Measurements from ENCODE around the gene ADAM12. TPM values are rescaled to one million over a fixed set of nuclear protein-coding genes. Genes with fewer than 3 reads are reported as not detected.

The ADAM12 gene
- total RNA-seq, 1 experiment from 2014 or later, result 0.24 TPM

- Mint-ChIP-seq H3K27ac (no peak overlapping the region), H3K9me3 (peaks cover 2 to 3% of the 10 kb centered on the region in 2 experiments; a peak in 2 of 5 replicates), H3K36me3 (ENCODE audit: insufficient read depth in 1 of 3, low read depth in 3 of 3) (peaks cover 0 to 4% (median 0%) of the 10 kb centered on the region in 3 experiments; a peak in 2 of 7 replicates), H3K27me3 (ENCODE audit: low read depth) (peaks cover 8% of the 10 kb centered on the region; the same call in 1 of the 2 replicates), H3K4me3 (no peak overlapping the region), H3K4me1 (no peaks in the 10 kb centered on the region)
- Histone ChIP-seq H3K9ac (ENCODE audit: extremely low read depth, insufficient read length, low read length) (no peak overlapping the region), H3K23me2 (ENCODE audit: insufficient read length, low read depth, low read length, poor library complexity, severe bottlenecking) (no peaks in the 10 kb centered on the region), H3K4ac (ENCODE audit: low read depth, low read length) (no peak overlapping the region), H2BK20ac (ENCODE audit: low read depth, low read length, poor library complexity, severe bottlenecking) (no peak overlapping the region), H4K8ac (replicated peaks; ENCODE audit: insufficient read length, low read depth, low read length) (no peak overlapping the region), H2BK5ac (ENCODE audit: insufficient read length, low read length) (no peak overlapping the region), H3K27ac (ENCODE audit: insufficient read length, low read depth, low read length) (no peak overlapping the region), H3K14ac (ENCODE audit: insufficient read depth, low read length) (no peak overlapping the region), H2BK12ac (ENCODE audit: insufficient read length, low read depth, low read length) (no peak overlapping the region), H3K4me2 (ENCODE audit: insufficient read depth, insufficient read length, low read length) (no peak overlapping the region), H3K9me3 (ENCODE audit: control insufficient read depth, low read depth, low read length) (no peaks in the 10 kb centered on the region), H2BK120ac (ENCODE audit: low read depth, low read length, poor library complexity, severe bottlenecking) (no peak overlapping the region), H3K79me1 (ENCODE audit: insufficient read depth, low read depth, low read length, poor library complexity, severe bottlenecking) (no peaks in the 10 kb centered on the region), H3K56ac (ENCODE audit: insufficient read length, low read depth, low read length) (no peak overlapping the region), H2AFZ (ENCODE audit: low read length) (no peak overlapping the region), H4K5ac (ENCODE audit: insufficient read length, low read depth, low read length) (no peak overlapping the region), H2BK15ac (ENCODE audit: low read depth, low read length) (no peak overlapping the region), H4K20me1 (ENCODE audit: control insufficient read depth, insufficient read depth, insufficient read length) (no peaks in the 10 kb centered on the region), H3K23ac (ENCODE audit: insufficient read length, low read depth, low read length) (no peak overlapping the region), H2AK5ac (ENCODE audit: insufficient read length, low read length) (no peak overlapping the region), H3K4me1 (ENCODE audit: insufficient read depth, low read length) (no peaks in the 10 kb centered on the region), H3K79me2 (ENCODE audit: insufficient read depth, low read length) (no peaks in the 10 kb centered on the region), H3K18ac (ENCODE audit: insufficient read length, low read depth, low read length) (no peak overlapping the region), H3T11ph (ENCODE audit: low read length) (no peak overlapping the region), H4K91ac (ENCODE audit: insufficient read length, low read depth, low read length) (no peak overlapping the region), H3K27me3 (ENCODE audit: insufficient read depth, low read length) (no peaks in the 10 kb centered on the region)
- no peak for DNase-seq
- WGBS (ENCODE audit: extremely low coverage, insufficient read length, low lambda C conversion rate), result no CpG with 5 or more reads among the region's 1 CpG
- no peak for TF ChIP-seq CTCF (conservative IDR thresholded peaks at IDR 0.05)
Observed at GRCh38 chr10:126205486-126206205, 182.6 kb downstream of the ADAM12 start.

Data from H9 (cell line).